Endodermal cell (in vitro differentiated cells): Measurements from ENCODE around the gene DOCK10. TPM values are rescaled to one million over a fixed set of nuclear protein-coding genes. Genes with fewer than 3 reads are reported as not detected.
A peak's percentile ranks its signal among the peaks of the same experiment; 100 is the strongest.

Experiments used
- DNase-seq: peaks from one replicate; pipeline ENCODE4 v3.0.0-alpha.2; 2017
- H3K27ac ChIP-seq: 2 replicates; pipeline ENCODE4 v1.5.1; 2013; ENCODE audit warnings: mild to moderate bottlenecking, low read depth, low read length, moderate library complexity
- H3K27me3 ChIP-seq: 2 replicates; pipeline ENCODE4 v1.6.1; 2013; ENCODE audit warnings: mild to moderate bottlenecking, low read length, moderate library complexity; ENCODE audit not compliant: insufficient read depth, control insufficient read depth, poor library complexity, severe bottlenecking
- H3K36me3 ChIP-seq: 2 replicates; pipeline ENCODE4 v1.7.0; 2013; ENCODE audit warnings: mild to moderate bottlenecking, low read length, moderate library complexity; ENCODE audit not compliant: control insufficient read depth, insufficient read depth
- H3K4me1 ChIP-seq: one replicate; pipeline ENCODE4 v1.7.0; 2013; ENCODE audit warnings: low read length; ENCODE audit not compliant: control insufficient read depth, insufficient read depth
- H3K4me3 ChIP-seq: 2 replicates; pipeline ENCODE4 v1.5.1; 2013; ENCODE audit warnings: mild to moderate bottlenecking, low read length, moderate library complexity
- H3K9ac ChIP-seq: 2 replicates; pipeline ENCODE4 v1.6.1; 2013; ENCODE audit warnings: mild to moderate bottlenecking, low read length, moderate library complexity; ENCODE audit not compliant: poor library complexity, severe bottlenecking; ENCODE audit errors: extremely low read depth
- H3K9me3 ChIP-seq: 2 replicates; pipeline ENCODE4 v1.6.1; 2013; ENCODE audit warnings: mild to moderate bottlenecking, low read length, moderate library complexity; ENCODE audit not compliant: control insufficient read depth
- H3K27ac Mint-ChIP-seq: 2 replicates; pipeline ENCODE4 v1.8.0; 2020; ENCODE audit warnings: mixed read lengths
- H3K27me3 Mint-ChIP-seq: 2 replicates; pipeline ENCODE4 v1.8.0; 2021; ENCODE audit warnings: mild to moderate bottlenecking, mixed read lengths; ENCODE audit not compliant: insufficient read depth
- H3K36me3 Mint-ChIP-seq: 2 replicates; pipeline ENCODE4 v1.8.0; 2020; ENCODE audit warnings: low read depth, mixed read lengths
- H3K4me1 Mint-ChIP-seq: 2 replicates; pipeline ENCODE4 v1.8.0; 2020; ENCODE audit warnings: mixed read lengths
- H3K4me3 Mint-ChIP-seq: 2 replicates; pipeline ENCODE4 v1.8.0; 2020; ENCODE audit warnings: mild to moderate bottlenecking, moderate library complexity, mixed read lengths
- H3K9me3 Mint-ChIP-seq: 2 replicates; pipeline ENCODE4 v1.8.0; 2020; ENCODE audit warnings: mild to moderate bottlenecking, mixed read lengths
- WGBS, 2 experiments: methylation state at CpG; one replicate each; pipeline versions ENCODE4 v1.1.5 to v1.1.7; 2013; ENCODE audit warnings: missing lambda C conversion rate in 2 of 2, mixed read lengths in 1 of 2; ENCODE audit not compliant: insufficient coverage in 1 of 2, insufficient read length in 1 of 2; 5-methylcytosine and 5-hydroxymethylcytosine counted together
- long read RNA-seq, 4 experiments: library from polyadenylated mRNA in 2 of 4; library from RNA in 1 of 4; library from capped mRNA in 1 of 4; stranded (forward) in 3 of 4; unstranded in 1 of 4; transcript quantifications; one replicate each; pipeline ENCODE4 v2.0.0, GENCODE V29; 2020 to 2021; ENCODE audit warnings: inconsistent platforms in 1 of 4
- polyA plus RNA-seq, 2 experiments: library from polyadenylated mRNA; stranded (reverse); fragments of 50-300 nt; gene quantifications; one replicate each; pipeline ENCODE4 v1.2.3, GENCODE V29; 2013
- total RNA-seq, 2 donors: library from RNA; stranded (reverse); fragmentation: NEBNext Ultra II Directional in 1 of 2; extraction: Animal tissue kit (Norgen Biotek cat#: 25700) in 1 of 2; gene quantifications; 2 replicates in 1 of 2; 3 replicates in 1 of 2; pipeline ENCODE4 v1.2.1, GENCODE V29; 2021
- TF ChIP-seq, protein P1 (sequence below): fragments of 200-600 bp; sonication (generic); conservative IDR thresholded peaks from 2 replicates; pipeline ENCODE4 v1.5.0; 2021; ENCODE audit warnings: antibody characterized with exemption, mild to moderate bottlenecking

DOCK10 gene
- total RNA-seq: 1 to 10 TPM in 1 of 2 donors, under 1 TPM in 1; 0.44 to 1.4 TPM
- polyA plus RNA-seq (2013, experiment 1 of 2): 1.8 TPM
- 3.0 TPM for polyA plus RNA-seq (2013, experiment 2 of 2)
- long read RNA-seq, experiment 1: 0 reads
- long read RNA-seq, experiment 2: 0 reads
- long read RNA-seq, experiment 3, partial matches to known transcripts: 1 of 1 reads
- long read RNA-seq, experiment 3, other reads (novel, unspliced or antisense): 0 of 1 reads
- long read RNA-seq, experiment 4: 0 reads

DNA sequence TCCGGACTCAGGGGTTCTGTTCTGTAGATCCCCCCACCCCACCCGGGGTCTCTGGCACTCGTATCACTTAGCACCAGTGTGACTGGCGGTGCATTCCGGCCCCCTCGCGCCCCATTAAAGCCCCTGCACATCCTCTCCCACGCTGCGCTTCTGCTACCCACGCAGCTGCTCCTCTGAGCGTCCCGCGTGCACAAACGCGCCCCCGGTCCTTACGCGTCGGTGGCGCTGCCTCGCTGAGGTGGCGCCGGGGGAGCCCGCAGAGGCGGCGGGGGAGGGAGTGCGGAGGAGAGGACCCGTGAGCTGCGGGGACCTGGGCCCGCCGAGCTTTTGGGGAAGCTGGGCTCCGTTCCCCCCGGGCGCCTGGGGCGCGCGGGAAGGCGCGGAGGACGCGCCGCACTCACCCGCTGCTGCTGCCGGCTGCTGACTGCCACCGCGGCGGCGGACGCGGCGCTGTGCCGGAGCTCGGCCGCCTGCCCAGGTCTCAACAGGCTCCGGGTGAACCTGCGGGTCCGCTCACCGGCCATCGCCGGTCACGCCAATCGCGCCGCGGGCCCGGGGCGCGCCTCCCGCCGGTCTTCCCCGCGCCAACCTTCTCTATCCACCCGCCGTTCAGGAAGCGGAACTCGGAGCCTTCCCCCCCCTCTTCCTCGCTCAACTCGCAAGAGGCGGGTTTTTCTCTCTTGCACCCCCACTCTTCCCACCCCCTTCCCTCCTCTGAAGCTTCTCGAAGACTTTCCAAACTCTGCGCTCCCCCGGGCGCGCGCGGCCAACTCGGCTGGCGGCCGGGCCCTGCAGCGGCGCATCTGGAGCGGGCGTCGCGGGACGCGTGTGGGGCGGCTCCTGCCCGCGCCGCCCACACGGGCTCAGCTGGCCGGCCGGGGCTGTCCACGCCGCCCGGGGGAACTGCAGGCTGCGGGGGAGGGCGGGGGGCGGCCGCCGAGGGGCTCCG lies at the start of gene DOCK10:
TSS of gene DOCK10 (minus strand) at position 618 of the 949 bp plus-strand sequence. CDS start at position 524, 94 bp downstream.
- H3K36me3 Mint-ChIP-seq: no peaks in the 10 kb centered on the region
- Histone ChIP-seq H3K9me3 (no peaks in the 10 kb centered on the region), H3K9ac (no peak within 1 kb of the TSS), H3K4me3 (peak within 1 kb of the TSS; percentile 74), H3K4me1 (no peaks in the 10 kb centered on the region), H3K27me3 (peaks cover 87% of the 10 kb centered on the region), H3K27ac (no peak within 1 kb of the TSS), H3K36me3 (no peaks in the 10 kb centered on the region)
- no peaks in the 10 kb centered on the region for H3K9me3 Mint-ChIP-seq
- no peak within 1 kb of the TSS for H3K27ac Mint-ChIP-seq
- peak within 1 kb of the TSS; percentile 55 for H3K4me3 Mint-ChIP-seq
- TF ChIP-seq, protein P1, sequence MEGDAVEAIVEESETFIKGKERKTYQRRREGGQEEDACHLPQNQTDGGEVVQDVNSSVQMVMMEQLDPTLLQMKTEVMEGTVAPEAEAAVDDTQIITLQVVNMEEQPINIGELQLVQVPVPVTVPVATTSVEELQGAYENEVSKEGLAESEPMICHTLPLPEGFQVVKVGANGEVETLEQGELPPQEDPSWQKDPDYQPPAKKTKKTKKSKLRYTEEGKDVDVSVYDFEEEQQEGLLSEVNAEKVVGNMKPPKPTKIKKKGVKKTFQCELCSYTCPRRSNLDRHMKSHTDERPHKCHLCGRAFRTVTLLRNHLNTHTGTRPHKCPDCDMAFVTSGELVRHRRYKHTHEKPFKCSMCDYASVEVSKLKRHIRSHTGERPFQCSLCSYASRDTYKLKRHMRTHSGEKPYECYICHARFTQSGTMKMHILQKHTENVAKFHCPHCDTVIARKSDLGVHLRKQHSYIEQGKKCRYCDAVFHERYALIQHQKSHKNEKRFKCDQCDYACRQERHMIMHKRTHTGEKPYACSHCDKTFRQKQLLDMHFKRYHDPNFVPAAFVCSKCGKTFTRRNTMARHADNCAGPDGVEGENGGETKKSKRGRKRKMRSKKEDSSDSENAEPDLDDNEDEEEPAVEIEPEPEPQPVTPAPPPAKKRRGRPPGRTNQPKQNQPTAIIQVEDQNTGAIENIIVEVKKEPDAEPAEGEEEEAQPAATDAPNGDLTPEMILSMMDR: peak; percentile 30
- 1% methylated on average over 32 to 113 of the region's 113 CpGs for WGBS, 2 experiments
- DNase-seq: peak; percentile 73
- H3K4me1 Mint-ChIP-seq: peaks cover 3% of the 10 kb centered on the region
- peaks cover 78% of the 10 kb centered on the region for H3K27me3 Mint-ChIP-seq

DNA sequence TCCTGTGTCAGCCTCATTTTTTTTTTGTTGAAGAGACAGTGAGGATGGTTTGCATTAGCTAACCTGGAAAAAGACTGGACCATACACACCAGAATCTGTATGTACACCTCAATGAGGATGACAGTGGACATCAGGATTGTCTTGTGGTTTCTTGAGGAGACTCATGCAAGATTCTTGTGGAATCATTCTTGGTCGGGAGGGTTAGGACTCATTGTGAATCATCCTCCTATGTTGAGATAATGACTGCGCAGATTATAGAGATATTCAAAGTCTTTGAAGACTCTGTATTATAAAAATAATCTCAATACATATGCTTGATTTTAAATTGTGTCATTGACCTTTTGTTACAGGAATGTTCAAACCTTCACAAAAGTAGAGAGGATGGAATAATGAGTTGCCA lies 49.1 kb upstream of the DOCK10 start:
- H3K36me3 ChIP-seq: no peaks in the 10 kb centered on the region
- H3K9me3 ChIP-seq: no peaks in the 10 kb centered on the region
- no peak overlapping the region for H3K27ac ChIP-seq
- no peak overlapping the region for H3K4me3 ChIP-seq
- H3K9ac ChIP-seq: no peak overlapping the region
- no peaks in the 10 kb centered on the region for H3K4me1 Mint-ChIP-seq
- no peak overlapping the region for H3K27ac Mint-ChIP-seq
- TF ChIP-seq, protein P1: no peak
- H3K36me3 Mint-ChIP-seq: no peaks in the 10 kb centered on the region
- H3K27me3 ChIP-seq: no peaks in the 10 kb centered on the region
- DNase-seq: no peak
- no peaks in the 10 kb centered on the region for H3K4me1 ChIP-seq
- H3K4me3 Mint-ChIP-seq: no peak overlapping the region
- no peaks in the 10 kb centered on the region for H3K27me3 Mint-ChIP-seq
- H3K9me3 Mint-ChIP-seq: no peaks in the 10 kb centered on the region
- 92% methylated on average over 1 of the region's 2 CpGs; no CpG with 5 or more reads in 1 of the 2 experiments for WGBS, 2 experiments

DNA sequence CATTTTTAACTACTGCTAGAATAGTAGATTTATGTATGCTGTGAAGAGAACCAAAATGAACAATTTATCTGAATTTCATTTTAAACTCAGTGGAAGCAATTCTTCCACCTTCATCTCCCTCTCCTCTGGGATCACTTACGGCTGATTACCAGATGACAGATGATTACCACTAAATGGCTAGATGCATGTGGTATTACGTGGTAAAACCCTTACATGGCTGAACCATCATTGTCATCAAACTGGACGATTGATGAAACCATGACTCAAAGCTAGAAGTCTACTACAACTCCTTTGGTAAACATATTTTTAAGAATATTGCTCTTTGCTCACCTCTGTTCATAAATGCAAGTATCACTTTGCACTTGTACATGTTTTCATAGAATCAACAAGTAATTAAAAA lies 48.5 kb upstream of the DOCK10 start:
- no peaks in the 10 kb centered on the region for H3K9me3 Mint-ChIP-seq
- TF ChIP-seq, protein P1: no peak
- H3K27ac Mint-ChIP-seq: no peak overlapping the region
- H3K4me1 Mint-ChIP-seq: no peaks in the 10 kb centered on the region
- Histone ChIP-seq H3K4me1 (no peaks in the 10 kb centered on the region), H3K36me3 (no peaks in the 10 kb centered on the region), H3K9ac (no peak overlapping the region), H3K9me3 (no peaks in the 10 kb centered on the region), H3K27me3 (no peaks in the 10 kb centered on the region), H3K27ac (no peak overlapping the region), H3K4me3 (no peak overlapping the region)
- H3K36me3 Mint-ChIP-seq: no peaks in the 10 kb centered on the region
- no peak for DNase-seq
- 90 to 100% methylated on average over 2 to 3 of the region's 3 CpGs for WGBS, 2 experiments
- H3K27me3 Mint-ChIP-seq: no peaks in the 10 kb centered on the region
- no peak overlapping the region for H3K4me3 Mint-ChIP-seq
